GM19099 (cell line): ENCODE results near the gene MARK3.

Experiments
- POLR2A ChIP-seq: IDR thresholded peaks from 3 replicates; pipeline ENCODE4 v1.6.1; 2011; ENCODE audit warnings: low read depth; ENCODE audit not compliant: insufficient read length; ENCODE audit errors: extremely low read depth

MARK3 gene

GRCh38 chr14:103354141-103354540 lies 31.1 kb upstream of the MARK3 start:
- no peak for TF ChIP-seq POLR2A

GRCh38 chr14:103356024-103356682 lies 29.1 kb upstream of the MARK3 start:
- TF ChIP-seq POLR2A: no peak

GRCh38 chr14:103360548-103360947 lies 24.7 kb upstream of the MARK3 start:
- no peak for TF ChIP-seq POLR2A

GRCh38 chr14:103361867-103362266 lies 23.3 kb upstream of the MARK3 start:
- TF ChIP-seq POLR2A: no peak

- no peak for TF ChIP-seq POLR2A
Measured at GRCh38 chr14:103362780-103363179, 22.4 kb upstream of the MARK3 start.

GRCh38 chr14:103366741-103367140 lies 18.5 kb upstream of the MARK3 start:
- TF ChIP-seq POLR2A: no peak

- no peak for TF ChIP-seq POLR2A
Measured at GRCh38 chr14:103367995-103368394, 17.2 kb upstream of the MARK3 start.

GRCh38 chr14:103370087-103370486 lies 15.1 kb upstream of the MARK3 start:
- TF ChIP-seq POLR2A: no peak

- TF ChIP-seq POLR2A: no peak
Measured at GRCh38 chr14:103372017-103372416, 13.2 kb upstream of the MARK3 start.

GRCh38 chr14:103372552-103373304 lies 12.5 kb upstream of the MARK3 start:
- TF ChIP-seq POLR2A: no peak

GRCh38 chr14:103374121-103374520 lies 11.1 kb upstream of the MARK3 start:
- TF ChIP-seq POLR2A: no peak

GRCh38 chr14:103377522-103378037 lies 7.6 kb upstream of the MARK3 start:
- TF ChIP-seq POLR2A: no peak

- TF ChIP-seq POLR2A: no peak
Measured at GRCh38 chr14:103378038-103378854, 7.0 kb upstream of the MARK3 start.

- no peak for TF ChIP-seq POLR2A
Measured at GRCh38 chr14:103380719-103381377, 4.4 kb upstream of the MARK3 start.

GRCh38 chr14:103382376-103382775 lies 2.8 kb upstream of the MARK3 start:
- no peak for TF ChIP-seq POLR2A
